Caki2 (cell line): ENCODE measurements around the gene C6orf163. TPM values are rescaled to one million over a fixed set of nuclear protein-coding genes. Genes with fewer than 3 reads are reported as not detected.

ENCODE experiments used
- DNase-seq: peaks from one replicate; pipeline ENCODE4 v3.0.0-alpha.2; 2015; ENCODE audit warnings: low read depth
- in situ Hi-C: cut with HindIII; loops from 2 replicates; pipeline ENCODE4 v1.10.0; 2016; ENCODE audit warnings: low sequenced_read_pairs, low pct_unique_long_range_greater_than_20kb, mixed read lengths
- total RNA-seq: library from RNA; depleted of rRNA; stranded (reverse); fragments of >200 nt; shearing (Covaris generic); gene quantifications from 2 replicates; pipeline ENCODE4 v1.2.3, GENCODE V29; 2014; ENCODE audit warnings: low replicate concordance

Gene C6orf163
- total RNA-seq, 1 experiment from 2014 or later: not detected

GRCh38 chr6:87349896-87350295, 5.3 kb downstream of the C6orf163 start:
- in situ Hi-C loops: no loop called here
- no peak for DNase-seq

- no peak for DNase-seq
- in situ Hi-C loops: no loop called here
These were observed 5.9 kb downstream of the C6orf163 start for GRCh38 chr6:87350516-87350915.

GRCh38 chr6:87351583-87351982, 7.0 kb downstream of the C6orf163 start:
- in situ Hi-C loops: no loop called here
- DNase-seq: no peak

- in situ Hi-C loops: no loop called here
- no peak for DNase-seq
These were observed 11.6 kb downstream of the C6orf163 start for GRCh38 chr6:87356181-87356580.

GRCh38 chr6:87357479-87358196, 13.0 kb downstream of the C6orf163 start:
- in situ Hi-C loops: no loop called here
- DNase-seq: no peak

- in situ Hi-C loops: no loop called here
- DNase-seq: no peak
These were observed 20.1 kb downstream of the C6orf163 start for GRCh38 chr6:87364602-87365252.

- no peak for DNase-seq
- in situ Hi-C loops: no loop called here
These were observed 21.6 kb downstream of the C6orf163 start for GRCh38 chr6:87366072-87366827.

- in situ Hi-C loops: no loop called here
- DNase-seq: no peak
These were observed 22.3 kb downstream of the C6orf163 start for GRCh38 chr6:87366899-87367298.

- DNase-seq: no peak
- in situ Hi-C loops: no loop called here
These were observed 28.8 kb downstream of the C6orf163 start for GRCh38 chr6:87373377-87373776.

- in situ Hi-C loops: no loop called here
- DNase-seq: no peak
These were observed 30.7 kb downstream of the C6orf163 start for GRCh38 chr6:87375315-87375714.

- in situ Hi-C loops: no loop called here
- DNase-seq: no peak
These were observed 32.0 kb downstream of the C6orf163 start for GRCh38 chr6:87376643-87377042.

GRCh38 chr6:87378947-87379346, 34.3 kb downstream of the C6orf163 start:
- in situ Hi-C loops: no loop called here
- no peak for DNase-seq

GRCh38 chr6:87382861-87383260, 38.2 kb downstream of the C6orf163 start:
- in situ Hi-C loops: no loop called here
- DNase-seq: no peak

- in situ Hi-C loops: no loop called here
- DNase-seq: no peak
These were observed 39.4 kb downstream of the C6orf163 start for GRCh38 chr6:87384038-87384437.

- in situ Hi-C loops: no loop called here
- DNase-seq: no peak
These were observed 39.8 kb downstream of the C6orf163 start for GRCh38 chr6:87384449-87384848.

- no peak for DNase-seq
- in situ Hi-C loops: no loop called here
These were observed 46.7 kb downstream of the C6orf163 start for GRCh38 chr6:87391334-87391733.

- in situ Hi-C loops: no loop called here
- DNase-seq: peak; percentile 63
These were observed 48.5 kb downstream of the C6orf163 start for GRCh38 chr6:87393026-87393622.

- in situ Hi-C loops: no loop called here
These were observed 50.8 kb downstream of the C6orf163 start for GRCh38 chr6:87395431-87395830.

More at GRCh38 chr6:87395431-87395830, 50.8 kb downstream of the C6orf163 start:
- DNase-seq: no peak
